WTC11 (cell line): ENCODE data around the gene ABCC3. TPM values are rescaled to one million over a fixed set of nuclear protein-coding genes. Genes with fewer than 3 reads are reported as not detected.

ENCODE experiments used
- ATAC-seq: fragments of 200-7000 bp; cut with Tn5 transposase; 2 replicates; pipeline ENCODE4 v1.10.0; 2021; ENCODE audit warnings: mild to moderate bottlenecking, moderate library complexity
- CTCF ChIA-PET: fragments of 300-600 bp; sonication (Branson Sonifier 250); formaldehyde crosslinking; loops from one replicate; lab custom pipeline; 2021; ENCODE audit warnings: antibody characterized with exemption; lab: Charles Lee
- POLR2A ChIA-PET: fragments of 350-600 bp; sonication (Branson Sonifier 250); formaldehyde crosslinking; loops from one replicate; lab custom pipeline; 2021; ENCODE audit warnings: antibody characterized with exemption; lab: Charles Lee
- DNase-seq: peaks from one replicate; pipeline ENCODE4 v3.0.0; 2021; ENCODE audit warnings: low spot score
- H3K27ac Mint-ChIP-seq: 2 replicates; pipeline ENCODE4 v1.8.0; 2021; ENCODE audit warnings: mixed read lengths
- H3K27me3 Mint-ChIP-seq: 2 replicates; pipeline ENCODE4 v1.8.0; 2021; ENCODE audit warnings: low read depth, mild to moderate bottlenecking, moderate library complexity, mixed read lengths
- H3K36me3 Mint-ChIP-seq: 2 replicates; pipeline ENCODE4 v1.8.0; 2021; ENCODE audit warnings: mixed read lengths
- H3K4me1 Mint-ChIP-seq: 2 replicates; pipeline ENCODE4 v1.8.0; 2022; ENCODE audit warnings: mixed read lengths
- H3K4me3 Mint-ChIP-seq: 2 replicates; pipeline ENCODE4 v1.8.0; 2021; ENCODE audit warnings: mild to moderate bottlenecking, moderate library complexity, mixed read lengths
- H3K9me3 Mint-ChIP-seq: 2 replicates; pipeline ENCODE4 v1.8.0; 2021; ENCODE audit warnings: mixed read lengths
- ATF1 ChIP-seq: sonication (generic); formaldehyde crosslinking; IDR thresholded peaks from 2 replicates; pipeline ENCODE4 v1.8.1; 2023; ENCODE audit warnings: mild to moderate bottlenecking, moderate library complexity, missing genetic modification reagents
- CREB1 ChIP-seq: sonication (generic); formaldehyde crosslinking; IDR thresholded peaks from 2 replicates; pipeline ENCODE4 v1.8.0; 2023; ENCODE audit warnings: mild to moderate bottlenecking, missing genetic modification reagents
- ETV6 ChIP-seq: sonication (generic); formaldehyde crosslinking; IDR thresholded peaks from 2 replicates; pipeline ENCODE4 v1.8.1; 2022; ENCODE audit warnings: mild to moderate bottlenecking, missing genetic modification reagents
- FOXP1 ChIP-seq: sonication (generic); formaldehyde crosslinking; IDR thresholded peaks from 2 replicates; pipeline ENCODE4 v1.8.0; 2022; ENCODE audit warnings: missing genetic modification reagents, mild to moderate bottlenecking, moderate library complexity, borderline replicate concordance
- GABPB1 ChIP-seq: sonication (generic); formaldehyde crosslinking; IDR thresholded peaks from 2 replicates; pipeline ENCODE4 v1.8.1; 2023; ENCODE audit warnings: mild to moderate bottlenecking, missing genetic modification reagents
- GRHL2 ChIP-seq: fragments of 250-450 bp; sonication (Bioruptor Pico); IDR thresholded peaks from 2 replicates; pipeline ENCODE4 v1.8.0; 2022; ENCODE audit warnings: mild to moderate bottlenecking, moderate library complexity; ENCODE audit not compliant: insufficient replicate concordance, severe bottlenecking
- MYBL2 ChIP-seq: sonication (generic); formaldehyde crosslinking; IDR thresholded peaks from 2 replicates; pipeline ENCODE4 v1.8.1; 2023; ENCODE audit warnings: mild to moderate bottlenecking, moderate library complexity, missing genetic modification reagents
- NR1H2 ChIP-seq: sonication (generic); formaldehyde crosslinking; IDR thresholded peaks from 2 replicates; pipeline ENCODE4 v1.9.0; 2021; ENCODE audit warnings: mild to moderate bottlenecking, moderate library complexity, missing genetic modification reagents
- NR3C1 ChIP-seq: sonication (generic); formaldehyde crosslinking; conservative IDR thresholded peaks from 2 replicates; pipeline ENCODE4 v1.8.1; 2023; ENCODE audit warnings: low read depth, mild to moderate bottlenecking, missing genetic modification reagents
- RELA ChIP-seq: sonication (generic); formaldehyde crosslinking; IDR thresholded peaks from 2 replicates; pipeline ENCODE4 v1.8.1; 2022; ENCODE audit warnings: missing genetic modification reagents, mild to moderate bottlenecking, borderline replicate concordance
- RORB ChIP-seq: fragments of 250-450 bp; sonication (Bioruptor Pico); IDR thresholded peaks from 2 replicates; pipeline ENCODE4 v1.9.0; 2021; ENCODE audit warnings: mild to moderate bottlenecking
- ZNF671 ChIP-seq: fragments of 250-450 bp; sonication (Bioruptor Pico); IDR thresholded peaks from 2 replicates; pipeline ENCODE4 v1.8.0; 2021; ENCODE audit warnings: mild to moderate bottlenecking
- total RNA-seq: library from RNA; stranded (reverse); gene quantifications from 3 replicates; pipeline ENCODE4 v1.2.3, GENCODE V29; 2021
- TF ChIP-seq, protein P1 (sequence below): fragments of 250-450 bp; sonication (Bioruptor Pico); IDR thresholded peaks from 2 replicates; pipeline ENCODE4 v1.8.0; 2021; ENCODE audit warnings: mild to moderate bottlenecking
- TF ChIP-seq, protein P2 (sequence below): sonication (generic); formaldehyde crosslinking; IDR thresholded peaks from 2 replicates; pipeline ENCODE4 v1.8.1; 2023; ENCODE audit warnings: mild to moderate bottlenecking, missing genetic modification reagents
- TF ChIP-seq, protein P3 (sequence below): sonication (generic); formaldehyde crosslinking; IDR thresholded peaks from 2 replicates; pipeline ENCODE4 v1.8.1; 2022; ENCODE audit warnings: mild to moderate bottlenecking, missing genetic modification reagents, moderate library complexity, borderline replicate concordance
- TF ChIP-seq, protein P4 (sequence below): sonication (generic); formaldehyde crosslinking; IDR thresholded peaks from 2 replicates; pipeline ENCODE4 v1.8.0; 2023; ENCODE audit warnings: mild to moderate bottlenecking, missing genetic modification reagents

Gene ABCC3
- total RNA-seq, 1 experiment from 2014 or later = 0.92 TPM

DNA sequence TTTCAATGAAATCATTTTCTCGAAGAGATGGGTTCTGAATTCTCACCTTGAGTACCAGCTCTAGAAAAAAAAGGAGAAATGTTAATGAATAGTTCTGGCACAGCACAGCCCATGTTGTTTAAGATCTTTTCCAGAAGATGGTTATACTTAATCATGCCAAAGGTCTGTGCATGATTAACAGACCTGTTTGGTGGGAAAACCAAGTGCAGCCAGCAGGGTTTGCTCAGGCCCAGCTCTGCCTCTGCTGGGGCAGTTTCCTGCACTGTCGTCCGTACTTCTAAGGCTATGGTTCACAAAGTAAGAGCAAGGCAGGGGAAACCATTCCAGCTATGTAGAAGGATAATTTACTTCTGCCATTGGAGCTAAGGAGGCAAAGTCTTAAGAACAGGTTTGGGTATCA, 62.4 kb downstream of the ABCC3 start:
- no peaks in the 10 kb centered on the region for H3K4me1 Mint-ChIP-seq
- H3K27ac Mint-ChIP-seq = no peak overlapping the region
- TF ChIP-seq GRHL2 (CRISPR knock-in tag) = no peak
- no peak for TF ChIP-seq ETV6
- TF ChIP-seq RELA = no peak
- TF ChIP-seq CREB1 = no peak
- no peak for TF ChIP-seq NR3C1
- TF ChIP-seq NR1H2 (CRISPR knock-in tag) = no peak
- no peak for TF ChIP-seq RORB (CRISPR knock-in tag)
- TF ChIP-seq, protein P1, sequence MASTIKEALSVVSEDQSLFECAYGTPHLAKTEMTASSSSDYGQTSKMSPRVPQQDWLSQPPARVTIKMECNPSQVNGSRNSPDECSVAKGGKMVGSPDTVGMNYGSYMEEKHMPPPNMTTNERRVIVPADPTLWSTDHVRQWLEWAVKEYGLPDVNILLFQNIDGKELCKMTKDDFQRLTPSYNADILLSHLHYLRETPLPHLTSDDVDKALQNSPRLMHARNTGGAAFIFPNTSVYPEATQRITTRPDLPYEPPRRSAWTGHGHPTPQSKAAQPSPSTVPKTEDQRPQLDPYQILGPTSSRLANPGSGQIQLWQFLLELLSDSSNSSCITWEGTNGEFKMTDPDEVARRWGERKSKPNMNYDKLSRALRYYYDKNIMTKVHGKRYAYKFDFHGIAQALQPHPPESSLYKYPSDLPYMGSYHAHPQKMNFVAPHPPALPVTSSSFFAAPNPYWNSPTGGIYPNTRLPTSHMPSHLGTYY (CRISPR knock-in tag) = no peak
- TF ChIP-seq, protein P2, sequence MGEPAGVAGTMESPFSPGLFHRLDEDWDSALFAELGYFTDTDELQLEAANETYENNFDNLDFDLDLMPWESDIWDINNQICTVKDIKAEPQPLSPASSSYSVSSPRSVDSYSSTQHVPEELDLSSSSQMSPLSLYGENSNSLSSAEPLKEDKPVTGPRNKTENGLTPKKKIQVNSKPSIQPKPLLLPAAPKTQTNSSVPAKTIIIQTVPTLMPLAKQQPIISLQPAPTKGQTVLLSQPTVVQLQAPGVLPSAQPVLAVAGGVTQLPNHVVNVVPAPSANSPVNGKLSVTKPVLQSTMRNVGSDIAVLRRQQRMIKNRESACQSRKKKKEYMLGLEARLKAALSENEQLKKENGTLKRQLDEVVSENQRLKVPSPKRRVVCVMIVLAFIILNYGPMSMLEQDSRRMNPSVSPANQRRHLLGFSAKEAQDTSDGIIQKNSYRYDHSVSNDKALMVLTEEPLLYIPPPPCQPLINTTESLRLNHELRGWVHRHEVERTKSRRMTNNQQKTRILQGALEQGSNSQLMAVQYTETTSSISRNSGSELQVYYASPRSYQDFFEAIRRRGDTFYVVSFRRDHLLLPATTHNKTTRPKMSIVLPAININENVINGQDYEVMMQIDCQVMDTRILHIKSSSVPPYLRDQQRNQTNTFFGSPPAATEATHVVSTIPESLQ (CRISPR knock-in tag) = no peak
- no peak for TF ChIP-seq ZNF671 (CRISPR knock-in tag)
- TF ChIP-seq, protein P3, sequence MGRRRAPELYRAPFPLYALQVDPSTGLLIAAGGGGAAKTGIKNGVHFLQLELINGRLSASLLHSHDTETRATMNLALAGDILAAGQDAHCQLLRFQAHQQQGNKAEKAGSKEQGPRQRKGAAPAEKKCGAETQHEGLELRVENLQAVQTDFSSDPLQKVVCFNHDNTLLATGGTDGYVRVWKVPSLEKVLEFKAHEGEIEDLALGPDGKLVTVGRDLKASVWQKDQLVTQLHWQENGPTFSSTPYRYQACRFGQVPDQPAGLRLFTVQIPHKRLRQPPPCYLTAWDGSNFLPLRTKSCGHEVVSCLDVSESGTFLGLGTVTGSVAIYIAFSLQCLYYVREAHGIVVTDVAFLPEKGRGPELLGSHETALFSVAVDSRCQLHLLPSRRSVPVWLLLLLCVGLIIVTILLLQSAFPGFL (CRISPR knock-in tag) = no peak
- TF ChIP-seq MYBL2 (CRISPR knock-in tag) = no peak
- no peak for TF ChIP-seq FOXP1
- TF ChIP-seq, all 79 proteins: peak for 0
- Mint-ChIP-seq H3K27me3 (no peaks in the 10 kb centered on the region), H3K9me3 (no peaks in the 10 kb centered on the region), H3K4me3 (no peak overlapping the region), H3K36me3 (peaks cover 56% of the 10 kb centered on the region)
- no peak for DNase-seq
- ATAC-seq = no peak
- CTCF ChIA-PET = interaction anchor here (0.9 to 3.1 kb wide), 3 partner anchors 38 to 146 kb away, joined by 4 to 14 read pairs (median 5); no protein-coding TSS in a partner anchor
- POLR2A ChIA-PET = no interaction called here

DNA sequence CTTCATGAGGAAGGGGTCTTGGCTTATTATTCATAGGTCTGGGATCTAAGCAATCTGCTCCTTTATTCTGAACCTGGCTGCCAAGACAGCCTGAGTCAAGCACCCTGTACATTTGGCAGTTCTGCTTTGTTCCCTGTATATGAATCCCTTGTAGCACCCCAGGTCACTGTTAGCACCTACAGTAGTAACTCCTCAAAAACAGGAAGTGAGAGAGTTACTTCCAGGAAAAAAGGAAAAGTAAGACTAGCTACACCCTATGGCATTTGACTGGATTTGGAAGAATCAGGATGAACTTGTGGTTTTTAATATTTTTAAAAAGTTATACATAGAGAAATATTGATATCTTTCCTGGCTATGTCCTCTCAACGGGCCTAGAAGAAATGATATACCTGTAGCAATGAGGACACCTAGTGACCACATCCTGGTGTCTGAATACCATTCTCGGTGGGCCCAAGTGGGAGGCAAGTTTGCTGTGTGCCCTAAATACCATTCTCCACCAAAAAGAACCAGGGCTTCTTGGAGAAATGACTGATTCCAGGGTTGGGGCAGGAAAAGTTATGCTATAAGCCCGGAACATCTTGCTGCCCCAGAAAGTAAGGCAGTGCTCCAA, 63.1 kb downstream of the ABCC3 start:
- no peak for ATAC-seq
- no peak for DNase-seq
- peaks cover 56% of the 10 kb centered on the region for H3K36me3 Mint-ChIP-seq
- H3K9me3 Mint-ChIP-seq = no peaks in the 10 kb centered on the region
- POLR2A ChIA-PET = no interaction called here
- CTCF ChIA-PET = interaction anchor here (1.1 to 3.1 kb wide), 2 partner anchors 39 to 71 kb away, joined by 4 to 14 read pairs; no protein-coding TSS in a partner anchor
- H3K4me3 Mint-ChIP-seq = no peak overlapping the region
- no peaks in the 10 kb centered on the region for H3K4me1 Mint-ChIP-seq
- H3K27ac Mint-ChIP-seq = no peak overlapping the region
- TF ChIP-seq GABPB1 (CRISPR knock-in tag) (no peak), ATF1 (CRISPR knock-in tag) (no peak), NR1H2 (CRISPR knock-in tag) (no peak)
- TF ChIP-seq, protein P4, sequence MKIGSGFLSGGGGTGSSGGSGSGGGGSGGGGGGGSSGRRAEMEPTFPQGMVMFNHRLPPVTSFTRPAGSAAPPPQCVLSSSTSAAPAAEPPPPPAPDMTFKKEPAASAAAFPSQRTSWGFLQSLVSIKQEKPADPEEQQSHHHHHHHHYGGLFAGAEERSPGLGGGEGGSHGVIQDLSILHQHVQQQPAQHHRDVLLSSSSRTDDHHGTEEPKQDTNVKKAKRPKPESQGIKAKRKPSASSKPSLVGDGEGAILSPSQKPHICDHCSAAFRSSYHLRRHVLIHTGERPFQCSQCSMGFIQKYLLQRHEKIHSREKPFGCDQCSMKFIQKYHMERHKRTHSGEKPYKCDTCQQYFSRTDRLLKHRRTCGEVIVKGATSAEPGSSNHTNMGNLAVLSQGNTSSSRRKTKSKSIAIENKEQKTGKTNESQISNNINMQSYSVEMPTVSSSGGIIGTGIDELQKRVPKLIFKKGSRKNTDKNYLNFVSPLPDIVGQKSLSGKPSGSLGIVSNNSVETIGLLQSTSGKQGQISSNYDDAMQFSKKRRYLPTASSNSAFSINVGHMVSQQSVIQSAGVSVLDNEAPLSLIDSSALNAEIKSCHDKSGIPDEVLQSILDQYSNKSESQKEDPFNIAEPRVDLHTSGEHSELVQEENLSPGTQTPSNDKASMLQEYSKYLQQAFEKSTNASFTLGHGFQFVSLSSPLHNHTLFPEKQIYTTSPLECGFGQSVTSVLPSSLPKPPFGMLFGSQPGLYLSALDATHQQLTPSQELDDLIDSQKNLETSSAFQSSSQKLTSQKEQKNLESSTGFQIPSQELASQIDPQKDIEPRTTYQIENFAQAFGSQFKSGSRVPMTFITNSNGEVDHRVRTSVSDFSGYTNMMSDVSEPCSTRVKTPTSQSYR (CRISPR knock-in tag) = no peak
- H3K27me3 Mint-ChIP-seq = no peaks in the 10 kb centered on the region
